OCI-LY7 (cell line): ENCODE results near the gene DISP2.

Experiments used
- CTCF ChIP-seq: fragments of 200-600 bp; sonication (generic); conservative IDR thresholded peaks from 2 replicates; pipeline ENCODE4 v1.5.1; 2014; ENCODE audit warnings: mild to moderate bottlenecking, antibody characterized with exemption, low read length, moderate library complexity, mixed read lengths
- EZH2phosphoT487 ChIP-seq: fragments of 200-600 bp; sonication (generic); IDR thresholded peaks from 2 replicates; pipeline ENCODE4 v1.6.1; 2018; ENCODE audit warnings: low read depth, borderline replicate concordance, mild to moderate bottlenecking, mixed run types, antibody characterized with exemption, low read length, moderate library complexity, mixed read lengths

DNA sequence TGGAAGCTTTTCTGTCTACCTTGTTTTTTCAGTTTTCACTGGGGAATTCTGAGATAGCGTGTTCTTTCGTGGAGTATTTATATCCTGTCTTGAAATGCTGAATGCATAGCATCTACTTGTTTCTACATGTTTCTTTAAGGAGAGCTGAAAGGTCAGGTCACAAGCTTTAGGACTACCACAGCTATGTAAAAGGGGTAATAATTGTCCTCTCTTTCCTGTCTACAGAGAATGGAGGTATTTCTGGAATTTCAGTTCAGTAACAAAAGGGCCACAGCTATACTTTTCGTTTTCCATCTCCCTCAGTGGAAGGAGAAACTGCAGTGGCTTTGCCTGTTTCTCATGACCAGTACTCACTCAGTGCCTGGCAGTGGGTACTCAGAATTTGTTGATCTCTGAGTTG lies 29.8 kb upstream of the DISP2 start:
- no peak for TF ChIP-seq EZH2phosphoT487
- no peak for TF ChIP-seq CTCF
